DND-41 (cell line): ENCODE measurements around the gene SLC41A3.

ENCODE experiments used
- EZH2 ChIP-seq: IDR thresholded peaks from 3 replicates; pipeline ENCODE4 v1.6.1; 2012; ENCODE audit warnings: borderline replicate concordance, low read depth, mild to moderate bottlenecking, moderate library complexity, low read length, inconsistent platforms; ENCODE audit not compliant: severe bottlenecking
- TF ChIP-seq, protein P1 (sequence below): IDR thresholded peaks from 2 replicates; pipeline ENCODE4 v1.5.1; 2012; ENCODE audit warnings: borderline replicate concordance, low read length, moderate library complexity, mild to moderate bottlenecking; ENCODE audit not compliant: poor library complexity, severe bottlenecking; ENCODE audit errors: extremely low read depth

- TF ChIP-seq, protein P1, sequence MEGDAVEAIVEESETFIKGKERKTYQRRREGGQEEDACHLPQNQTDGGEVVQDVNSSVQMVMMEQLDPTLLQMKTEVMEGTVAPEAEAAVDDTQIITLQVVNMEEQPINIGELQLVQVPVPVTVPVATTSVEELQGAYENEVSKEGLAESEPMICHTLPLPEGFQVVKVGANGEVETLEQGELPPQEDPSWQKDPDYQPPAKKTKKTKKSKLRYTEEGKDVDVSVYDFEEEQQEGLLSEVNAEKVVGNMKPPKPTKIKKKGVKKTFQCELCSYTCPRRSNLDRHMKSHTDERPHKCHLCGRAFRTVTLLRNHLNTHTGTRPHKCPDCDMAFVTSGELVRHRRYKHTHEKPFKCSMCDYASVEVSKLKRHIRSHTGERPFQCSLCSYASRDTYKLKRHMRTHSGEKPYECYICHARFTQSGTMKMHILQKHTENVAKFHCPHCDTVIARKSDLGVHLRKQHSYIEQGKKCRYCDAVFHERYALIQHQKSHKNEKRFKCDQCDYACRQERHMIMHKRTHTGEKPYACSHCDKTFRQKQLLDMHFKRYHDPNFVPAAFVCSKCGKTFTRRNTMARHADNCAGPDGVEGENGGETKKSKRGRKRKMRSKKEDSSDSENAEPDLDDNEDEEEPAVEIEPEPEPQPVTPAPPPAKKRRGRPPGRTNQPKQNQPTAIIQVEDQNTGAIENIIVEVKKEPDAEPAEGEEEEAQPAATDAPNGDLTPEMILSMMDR: no peak
- TF ChIP-seq EZH2: no peak
These were observed 26.0 kb downstream of the SLC41A3 start for GRCh38 chr3:126057936-126058335.
